ENCODE measurements around the gene SCO2. TPM values are rescaled to one million over a fixed set of nuclear protein-coding genes. Genes with fewer than 3 reads are reported as not detected.

The SCO2 gene
- total and polyA plus RNA-seq, 12 donors: 0.57 to 2.8 (median 1.1) TPM; not detected in 7

- peaks cover 0 to 71% (median 14%) of the 10 kb centered on the region in 9 donors for H3K36me3 ChIP-seq
Observed at GRCh38 chr22:50569041-50569459, 43.7 kb upstream of the SCO2 start.

GRCh38 chr22:50568626-50569025 lies 43.2 kb upstream of the SCO2 start:
- TF ChIP-seq CTCF (IDR thresholded peaks at IDR 0.05): no peak
- ATAC-seq (peak in 4 of 8 donors; percentile 7 to 31 (median 14)), DNase-seq (no peak)
- no peak overlapping the region for H3K4me3 ChIP-seq
- intact Hi-C loops (cut with DNase I): no loop called here
- H3K27me3 ChIP-seq: no peaks in the 10 kb centered on the region
- peaks cover 0 to 67% (median 14%) of the 10 kb centered on the region in 9 donors for H3K36me3 ChIP-seq
- WGBS, 2 donors: 72 to 82% methylated on average over 7 of the region's 7 CpGs
- peaks cover 0 to 20% (median 5%) of the 10 kb centered on the region in 9 donors for H3K4me1 ChIP-seq
- H3K9me3 ChIP-seq: no peaks in the 10 kb centered on the region
- peak overlapping the region in 2 of 10 donors; percentile 31 to 37 for H3K27ac ChIP-seq

More at GRCh38 chr22:50569041-50569459, 43.7 kb upstream of the SCO2 start:
- intact Hi-C loops (cut with DNase I): no loop called here
- Histone ChIP-seq H3K27ac (peak overlapping the region in 2 of 10 donors; percentile 31 to 37), H3K4me3 (no peak overlapping the region), H3K4me1 (peaks cover 0 to 19% (median 6%) of the 10 kb centered on the region in 9 donors), H3K27me3 (no peaks in the 10 kb centered on the region), H3K9me3 (no peaks in the 10 kb centered on the region)
- WGBS, 2 donors: 75 to 80% methylated on average over 8 of the region's 8 CpGs
- ATAC-seq (no peak), DNase-seq (no peak)
- TF ChIP-seq CTCF (IDR thresholded peaks at IDR 0.05): no peak

- WGBS, 2 donors: 89 to 92% methylated on average over 7 of the region's 7 CpGs
- peaks cover 0 to 58% (median 14%) of the 10 kb centered on the region in 9 donors for H3K36me3 ChIP-seq
- intact Hi-C loops (cut with DNase I): no loop called here
Observed at GRCh38 chr22:50567721-50568252, 42.4 kb upstream of the SCO2 start.

GRCh38 chr22:50564289-50564688 lies 38.9 kb upstream of the SCO2 start:
- H3K4me3 ChIP-seq: peak overlapping the region in 1 of 10 donors; percentile 87
- intact Hi-C loops (cut with DNase I): loop anchor here in 1 of 10 donors (5.0 kb wide), 1 partner anchor 37 kb away; the partner anchor contains the start of gene SCO2
- H3K27me3 ChIP-seq: no peaks in the 10 kb centered on the region
- 85 to 88% methylated on average over 11 of the region's 11 CpGs for WGBS, 2 donors
- H3K9me3 ChIP-seq: no peaks in the 10 kb centered on the region
- no peak for TF ChIP-seq CTCF (IDR thresholded peaks at IDR 0.05)
- DNase-seq (no peak), ATAC-seq (peak in 1 of 8 donors; percentile 7)
- H3K27ac ChIP-seq: peak overlapping the region in 9 of 10 donors; percentile 80 to 91 (median 87)
- peaks cover 0 to 23% (median 10%) of the 10 kb centered on the region in 9 donors for H3K36me3 ChIP-seq
- peaks cover 0 to 20% (median 7%) of the 10 kb centered on the region in 9 donors for H3K4me1 ChIP-seq

More at GRCh38 chr22:50567721-50568252, 42.4 kb upstream of the SCO2 start:
- no peak for ATAC-seq
- Histone ChIP-seq H3K9me3 (no peaks in the 10 kb centered on the region), H3K27ac (no peak overlapping the region), H3K4me1 (peaks cover 0 to 26% (median 9%) of the 10 kb centered on the region in 9 donors), H3K4me3 (no peak overlapping the region), H3K27me3 (no peaks in the 10 kb centered on the region)
- no peak for TF ChIP-seq CTCF (IDR thresholded peaks at IDR 0.05)
- no peak for DNase-seq
